GM12864 (cell line): ENCODE data around the gene BET1L.
"Not testable (repeated sequence)": the region's sequence is repeated elsewhere in the genome, so short reads cannot be mapped to it uniquely, and the experiment has no call there.

Experiments used
- DNase-seq: peaks from one replicate; pipeline ENCODE4 v3.0.0-alpha.2; 2011; ENCODE audit warnings: low read depth
- H3K4me3 ChIP-seq: 2 replicates; pipeline ENCODE4 v1.5.1; 2011; ENCODE audit warnings: mild to moderate bottlenecking, low read depth, low read length, control low read depth
- TF ChIP-seq, protein P1 (sequence below): IDR thresholded peaks from 2 replicates; pipeline ENCODE4 v1.5.1; 2011; ENCODE audit warnings: low read depth, mild to moderate bottlenecking, moderate library complexity, low read length, control low read depth, inconsistent platforms; ENCODE audit errors: missing control alignments

BET1L gene

DNA sequence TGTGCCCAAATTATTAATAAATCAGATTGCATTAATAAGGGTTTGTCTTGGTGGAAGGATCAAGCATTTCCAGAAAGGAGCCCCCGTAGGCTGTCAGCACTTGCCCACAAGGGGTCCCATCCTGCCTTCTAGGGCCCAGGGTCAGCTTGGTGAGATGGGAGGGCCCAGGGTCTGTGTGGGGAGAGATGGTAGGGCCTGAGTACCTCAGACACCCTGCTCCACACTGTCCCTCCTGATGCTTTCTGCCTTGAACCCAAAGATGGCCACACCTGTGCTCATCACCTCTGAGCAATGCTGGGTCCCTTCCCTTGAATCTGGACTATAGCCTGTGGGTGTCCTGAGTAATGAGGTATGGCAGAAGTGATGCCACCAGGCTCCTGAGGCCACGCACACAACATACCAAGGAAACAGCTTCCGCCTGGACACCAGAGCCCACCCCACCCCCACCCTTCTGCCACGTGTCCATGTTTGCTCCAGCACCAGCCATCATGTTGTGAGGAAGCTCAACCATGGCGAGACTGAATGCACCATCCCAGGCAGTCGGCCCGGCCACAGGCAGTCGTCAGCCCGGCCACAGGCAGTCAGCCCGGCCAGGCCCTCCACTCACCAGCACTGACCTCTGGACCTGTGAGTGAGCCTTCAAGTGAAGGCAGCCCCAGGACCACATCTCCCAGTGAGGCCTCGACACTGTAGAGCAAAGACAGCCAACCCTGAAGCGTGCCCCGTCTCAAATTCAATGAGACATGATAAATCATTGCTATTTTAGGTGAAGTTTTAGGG is 6.8 kb downstream of the BET1L start:
- no peak overlapping the region for H3K4me3 ChIP-seq
- TF ChIP-seq, protein P1, sequence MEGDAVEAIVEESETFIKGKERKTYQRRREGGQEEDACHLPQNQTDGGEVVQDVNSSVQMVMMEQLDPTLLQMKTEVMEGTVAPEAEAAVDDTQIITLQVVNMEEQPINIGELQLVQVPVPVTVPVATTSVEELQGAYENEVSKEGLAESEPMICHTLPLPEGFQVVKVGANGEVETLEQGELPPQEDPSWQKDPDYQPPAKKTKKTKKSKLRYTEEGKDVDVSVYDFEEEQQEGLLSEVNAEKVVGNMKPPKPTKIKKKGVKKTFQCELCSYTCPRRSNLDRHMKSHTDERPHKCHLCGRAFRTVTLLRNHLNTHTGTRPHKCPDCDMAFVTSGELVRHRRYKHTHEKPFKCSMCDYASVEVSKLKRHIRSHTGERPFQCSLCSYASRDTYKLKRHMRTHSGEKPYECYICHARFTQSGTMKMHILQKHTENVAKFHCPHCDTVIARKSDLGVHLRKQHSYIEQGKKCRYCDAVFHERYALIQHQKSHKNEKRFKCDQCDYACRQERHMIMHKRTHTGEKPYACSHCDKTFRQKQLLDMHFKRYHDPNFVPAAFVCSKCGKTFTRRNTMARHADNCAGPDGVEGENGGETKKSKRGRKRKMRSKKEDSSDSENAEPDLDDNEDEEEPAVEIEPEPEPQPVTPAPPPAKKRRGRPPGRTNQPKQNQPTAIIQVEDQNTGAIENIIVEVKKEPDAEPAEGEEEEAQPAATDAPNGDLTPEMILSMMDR: no peak
- DNase-seq: no peak

DNA sequence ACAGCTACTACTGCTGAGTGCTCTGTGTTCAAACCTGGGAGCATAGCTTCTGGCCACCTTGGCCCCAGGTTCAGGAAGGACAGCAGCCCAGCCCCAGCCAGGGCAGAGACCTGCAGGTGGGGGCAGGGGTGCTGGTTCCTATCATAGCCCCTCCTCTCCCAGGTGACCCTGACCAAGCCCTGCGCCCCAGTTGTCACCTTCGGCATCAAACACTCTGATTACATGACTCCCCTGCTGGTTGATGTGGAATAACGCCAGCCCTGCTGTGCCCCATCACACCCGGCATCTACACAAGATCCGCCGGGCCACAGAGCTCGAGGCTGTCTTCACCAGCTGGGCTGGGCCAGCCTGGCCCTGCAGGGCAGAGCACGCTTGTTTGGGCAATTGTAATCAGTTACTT is 7.4 kb downstream of the BET1L start:
- no peak overlapping the region for H3K4me3 ChIP-seq
- TF ChIP-seq, protein P1: no peak
- no peak for DNase-seq

DNA sequence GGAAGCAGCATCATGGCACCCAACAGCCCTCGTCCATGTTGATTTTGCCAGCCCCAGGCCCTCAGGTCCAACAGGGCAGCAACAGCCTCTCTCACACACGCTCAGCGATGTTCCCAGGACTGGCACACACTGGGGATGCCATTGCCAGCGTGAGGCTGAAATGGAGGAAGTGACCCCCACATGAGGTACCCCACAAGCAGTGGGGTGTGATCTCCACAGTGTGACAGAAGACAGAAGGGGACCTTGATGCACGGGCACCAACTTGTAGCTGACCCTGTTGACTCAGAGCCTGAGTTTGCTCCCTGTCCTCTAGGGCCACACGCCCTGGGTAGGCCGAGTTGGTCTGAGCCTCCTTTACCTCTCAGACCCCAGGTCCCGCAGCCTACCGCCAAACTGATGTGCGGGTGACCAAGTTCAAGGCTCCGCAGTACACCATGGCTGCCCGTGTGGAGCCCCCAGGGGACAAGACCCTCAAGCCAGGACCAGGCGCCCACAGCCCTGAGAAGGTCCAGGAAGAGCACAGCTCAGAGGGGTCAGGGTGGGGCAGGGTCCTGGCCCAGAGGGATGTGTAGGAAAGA is 8.1 kb downstream of the BET1L start:
- TF ChIP-seq, protein P1: no peak
- DNase-seq: no peak
- no peak overlapping the region for H3K4me3 ChIP-seq

DNA sequence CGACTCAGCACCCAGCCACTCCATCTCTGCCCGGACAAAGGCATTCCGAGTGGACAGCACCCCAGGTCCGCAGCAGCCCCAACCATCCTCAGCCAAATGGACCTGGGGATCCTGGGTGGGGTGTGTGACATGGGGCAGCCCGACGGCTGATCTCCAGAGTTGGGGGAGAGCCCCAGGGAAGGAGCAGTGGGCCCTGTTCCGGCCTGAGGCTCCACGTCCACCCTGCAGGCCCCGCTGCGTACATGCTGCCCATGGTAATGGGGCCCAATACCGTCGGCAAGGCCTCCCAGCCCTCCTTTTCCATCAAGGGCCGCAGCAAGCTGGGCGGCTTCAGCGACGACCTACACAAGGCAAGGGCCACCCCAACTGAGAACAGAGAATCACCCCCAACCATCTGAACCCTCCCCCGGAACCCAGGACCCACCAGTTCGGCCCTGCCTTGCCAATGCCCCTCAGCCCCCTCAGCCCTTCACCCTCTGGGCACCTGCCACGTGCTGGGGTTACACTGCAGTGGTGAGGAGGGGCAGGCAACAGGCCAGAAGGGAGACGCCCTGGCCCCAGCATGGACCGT is 8.9 kb downstream of the BET1L start:
- DNase-seq: no peak
- TF ChIP-seq, protein P1: no peak
- H3K4me3 ChIP-seq: no peak overlapping the region

DNA sequence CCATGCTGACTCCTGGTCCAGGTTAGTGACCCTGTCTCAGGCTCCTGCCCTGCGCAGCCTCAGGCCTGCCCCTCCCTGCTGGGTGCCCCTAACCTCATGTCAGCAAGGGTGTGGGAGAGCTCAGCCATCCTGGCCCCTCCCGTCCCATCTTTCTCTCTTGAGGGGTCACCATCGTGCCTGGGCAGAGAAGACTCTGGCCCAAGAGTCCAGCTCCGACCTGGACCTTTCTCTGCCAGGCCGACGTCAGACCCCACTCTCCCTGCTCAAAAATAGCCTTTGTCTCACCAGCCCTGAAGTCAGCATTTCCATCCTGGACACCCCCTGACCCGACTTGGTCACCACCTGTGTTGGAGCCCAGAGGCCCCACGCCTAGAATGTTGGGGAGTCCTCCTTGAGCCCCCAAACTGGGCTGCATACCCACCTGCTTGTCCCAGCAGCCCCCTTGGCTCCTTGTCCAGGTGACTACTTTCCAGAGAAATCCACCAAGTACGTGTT is 9.4 kb downstream of the BET1L start:
- no peak overlapping the region for H3K4me3 ChIP-seq
- no peak for DNase-seq
- TF ChIP-seq, protein P1: no peak

DNA sequence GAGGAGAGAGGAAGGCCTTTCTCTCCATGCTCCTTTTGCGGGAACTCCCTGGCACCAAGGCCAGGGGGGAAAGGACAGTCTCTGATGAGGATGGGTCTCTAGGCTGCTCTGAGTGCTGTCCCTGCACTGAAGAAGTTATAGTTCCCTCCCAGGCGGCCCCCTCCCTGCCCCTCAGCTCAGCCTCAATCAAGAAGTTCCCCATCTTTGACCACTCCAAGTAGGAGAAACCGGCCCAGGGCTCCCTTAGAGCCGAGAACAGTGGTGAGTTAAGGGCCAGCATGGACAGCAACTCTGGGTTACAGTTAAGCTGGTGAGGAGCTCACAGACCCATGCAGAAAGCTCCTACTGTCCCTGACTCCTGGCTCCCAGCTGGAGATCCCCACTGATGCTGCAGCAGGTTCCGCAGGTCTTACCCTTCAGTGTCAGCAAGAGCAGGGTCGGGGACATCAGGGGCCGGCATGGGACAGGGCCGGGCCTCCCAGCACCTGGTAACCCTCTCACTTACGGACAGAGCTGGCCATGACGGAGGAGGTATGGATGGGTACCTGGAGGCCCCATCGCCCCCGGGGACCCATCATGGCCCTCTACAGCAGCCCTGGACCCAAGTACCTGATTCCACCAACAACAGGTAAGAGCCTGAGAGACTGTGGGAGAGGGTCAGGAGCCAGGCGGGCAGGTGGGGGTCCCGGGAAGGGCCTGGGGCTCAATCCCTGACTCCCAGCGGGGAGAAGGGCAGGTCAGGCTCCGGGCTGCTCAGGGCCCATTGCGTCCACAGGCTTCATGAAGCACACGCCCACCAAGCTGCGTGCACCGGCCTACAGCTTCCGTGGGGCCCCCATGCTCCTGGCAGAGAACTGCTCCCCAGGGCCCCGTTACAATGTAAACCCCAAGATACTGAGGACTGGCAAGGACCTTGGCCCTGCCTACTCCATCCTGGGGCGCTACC is 10.1 kb downstream of the BET1L start:
- TF ChIP-seq, protein P1: no peak
- H3K4me3 ChIP-seq: no peak overlapping the region
- no peak for DNase-seq

DNA sequence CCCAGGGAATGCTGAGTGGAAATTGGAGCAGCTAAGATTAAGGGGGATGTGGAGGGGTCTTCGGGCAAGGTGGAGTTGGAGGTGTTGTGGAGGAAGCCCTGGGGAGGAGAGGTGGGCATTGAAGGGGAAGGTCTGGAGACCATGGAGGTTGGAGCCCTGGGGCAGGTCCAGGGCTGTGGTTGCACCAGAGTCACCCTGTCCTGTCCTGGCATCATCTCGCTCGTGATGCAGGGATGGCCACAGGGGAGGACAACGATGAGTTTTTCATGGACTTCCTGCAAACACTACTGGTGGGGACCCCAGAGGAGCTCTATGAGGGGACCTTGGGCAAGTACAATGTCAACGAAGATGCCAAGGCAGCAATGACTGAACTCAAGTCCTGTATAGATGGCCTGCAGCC is 13.7 kb downstream of the BET1L start:
- H3K4me3 ChIP-seq: not testable (repeated sequence)

DNA sequence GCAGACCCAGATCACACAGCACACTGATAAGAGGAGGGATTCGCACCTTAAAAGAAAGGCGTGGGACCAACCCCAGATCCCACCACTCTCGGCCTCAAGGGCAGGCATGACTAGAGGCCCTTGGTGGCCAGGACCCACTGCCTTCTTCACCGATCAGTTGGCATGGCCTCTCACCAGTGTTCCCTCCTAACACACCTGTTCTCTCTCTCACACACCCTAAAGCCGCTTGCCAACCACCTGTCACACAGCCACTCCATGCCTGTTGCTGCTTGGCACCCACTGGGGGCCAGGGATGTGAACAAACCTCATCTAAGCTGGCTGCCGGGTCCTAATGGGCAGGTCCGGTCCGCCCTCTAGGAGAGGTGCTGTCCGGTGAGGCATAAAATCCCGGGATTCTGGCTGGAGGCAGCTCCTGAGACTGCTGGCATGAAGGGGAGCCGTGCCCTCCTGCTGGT is 14.5 kb downstream of the BET1L start, which contains the start of gene SCGB1C1:
Gene SCGB1C1, plus strand, starts transcription at position 405 of the 455 bp plus-strand sequence. Its CDS starts 22 bp downstream, at position 427.
- not testable (repeated sequence) for DNase-seq, H3K4me3 ChIP-seq

More for the DNA sequence above, 13.7 kb downstream of the BET1L start:
- not testable (repeated sequence) for DNase-seq
